WTC11 (cell line): ENCODE results near the gene LOC128125822.

Source experiments
- FOXK1 ChIP-seq: sonication (generic); formaldehyde crosslinking; IDR thresholded peaks from 2 replicates; pipeline ENCODE4 v1.8.0; 2022; ENCODE audit warnings: mild to moderate bottlenecking, moderate library complexity, missing genetic modification reagents
- TF ChIP-seq, protein P1 (sequence below): fragments of 200-600 bp; IDR thresholded peaks from 2 replicates; pipeline ENCODE4 v1.8.0; 2022; ENCODE audit warnings: antibody characterized with exemption

DNA sequence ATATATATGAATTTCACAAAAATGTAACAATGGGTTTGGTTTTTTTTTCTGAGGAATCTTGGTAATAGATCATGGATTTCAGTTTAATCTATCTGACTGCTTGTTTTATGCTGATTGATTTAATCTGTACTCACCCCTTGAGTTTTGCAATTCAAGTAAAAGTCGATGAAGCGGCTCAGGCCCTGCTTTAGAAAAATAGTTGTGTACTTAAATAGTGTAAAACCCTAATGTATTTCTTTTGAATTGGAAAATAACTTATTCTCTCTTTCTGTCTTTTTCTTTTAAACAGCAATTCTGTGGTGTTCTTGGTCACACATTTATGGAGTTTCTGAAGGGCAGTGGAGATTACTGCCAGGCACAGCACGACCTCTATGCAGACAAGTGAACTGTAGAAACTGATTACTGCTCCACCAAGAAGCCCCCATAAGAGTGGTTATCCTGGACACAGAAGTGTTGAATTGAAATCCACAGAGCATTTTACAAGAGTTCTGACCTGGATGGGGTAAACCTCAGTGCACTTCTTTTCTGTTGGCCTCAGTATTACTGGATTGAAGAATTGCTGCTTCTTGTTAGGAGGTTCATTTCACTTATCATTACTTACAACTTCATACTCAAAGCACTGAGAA, 4.0 kb downstream of the LOC128125822 start:
- TF ChIP-seq, protein P1, sequence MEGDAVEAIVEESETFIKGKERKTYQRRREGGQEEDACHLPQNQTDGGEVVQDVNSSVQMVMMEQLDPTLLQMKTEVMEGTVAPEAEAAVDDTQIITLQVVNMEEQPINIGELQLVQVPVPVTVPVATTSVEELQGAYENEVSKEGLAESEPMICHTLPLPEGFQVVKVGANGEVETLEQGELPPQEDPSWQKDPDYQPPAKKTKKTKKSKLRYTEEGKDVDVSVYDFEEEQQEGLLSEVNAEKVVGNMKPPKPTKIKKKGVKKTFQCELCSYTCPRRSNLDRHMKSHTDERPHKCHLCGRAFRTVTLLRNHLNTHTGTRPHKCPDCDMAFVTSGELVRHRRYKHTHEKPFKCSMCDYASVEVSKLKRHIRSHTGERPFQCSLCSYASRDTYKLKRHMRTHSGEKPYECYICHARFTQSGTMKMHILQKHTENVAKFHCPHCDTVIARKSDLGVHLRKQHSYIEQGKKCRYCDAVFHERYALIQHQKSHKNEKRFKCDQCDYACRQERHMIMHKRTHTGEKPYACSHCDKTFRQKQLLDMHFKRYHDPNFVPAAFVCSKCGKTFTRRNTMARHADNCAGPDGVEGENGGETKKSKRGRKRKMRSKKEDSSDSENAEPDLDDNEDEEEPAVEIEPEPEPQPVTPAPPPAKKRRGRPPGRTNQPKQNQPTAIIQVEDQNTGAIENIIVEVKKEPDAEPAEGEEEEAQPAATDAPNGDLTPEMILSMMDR, result no peak
- TF ChIP-seq FOXK1 (CRISPR knock-in tag), result no peak
